Parathyroid adenoma (tissue), 2 donors: Measurements from ENCODE around the gene GSTA3.

Source experiments
- H2AFZ ChIP-seq: fragments of 300-600 bp; sonication (generic); one replicate; pipeline ENCODE4 v1.7.0; 2017; ENCODE audit warnings: antibody characterized with exemption, mild to moderate bottlenecking
- H3K27ac ChIP-seq: fragments of 300-600 bp; sonication (generic); one replicate; pipeline ENCODE4 v1.7.0; 2017
- H3K27me3 ChIP-seq: fragments of 300-600 bp; sonication (generic); one replicate; pipeline ENCODE4 v1.7.0; 2017; ENCODE audit warnings: low read length; ENCODE audit not compliant: control insufficient read depth, insufficient read depth
- H3K36me3 ChIP-seq: fragments of 300-600 bp; sonication (generic); one replicate; pipeline ENCODE4 v1.7.0; 2017; ENCODE audit warnings: low read length; ENCODE audit not compliant: control insufficient read depth, insufficient read depth
- H3K4me1 ChIP-seq: fragments of 300-600 bp; sonication (generic); one replicate; pipeline ENCODE4 v1.7.0; 2017; ENCODE audit warnings: control low read depth
- H3K4me2 ChIP-seq: fragments of 300-600 bp; sonication (generic); one replicate; pipeline ENCODE4 v1.7.0; 2017; ENCODE audit warnings: low read length
- H3K4me3 ChIP-seq: fragments of 300-600 bp; sonication (generic); one replicate; pipeline ENCODE4 v1.7.0; 2017; ENCODE audit warnings: low read depth, low read length
- H3K79me2 ChIP-seq: fragments of 300-600 bp; sonication (generic); one replicate; pipeline ENCODE4 v1.7.0; 2017; ENCODE audit warnings: control low read depth
- H3K9ac ChIP-seq: fragments of 300-600 bp; sonication (generic); one replicate; pipeline ENCODE4 v1.7.0; 2017; ENCODE audit warnings: mild to moderate bottlenecking
- H3K9me3 ChIP-seq: fragments of 300-600 bp; sonication (generic); one replicate; pipeline ENCODE4 v1.7.0; 2017; ENCODE audit warnings: low read length; ENCODE audit not compliant: control insufficient read depth
- TF ChIP-seq, protein P1 (sequence below): fragments of 300-600 bp; sonication (generic); IDR thresholded peaks from one replicate; pipeline ENCODE4 v1.7.0; 2017; ENCODE audit warnings: antibody characterized with exemption, mild to moderate bottlenecking
- donor health status: primary hyperparathyroidism.

Gene GSTA3

DNA sequence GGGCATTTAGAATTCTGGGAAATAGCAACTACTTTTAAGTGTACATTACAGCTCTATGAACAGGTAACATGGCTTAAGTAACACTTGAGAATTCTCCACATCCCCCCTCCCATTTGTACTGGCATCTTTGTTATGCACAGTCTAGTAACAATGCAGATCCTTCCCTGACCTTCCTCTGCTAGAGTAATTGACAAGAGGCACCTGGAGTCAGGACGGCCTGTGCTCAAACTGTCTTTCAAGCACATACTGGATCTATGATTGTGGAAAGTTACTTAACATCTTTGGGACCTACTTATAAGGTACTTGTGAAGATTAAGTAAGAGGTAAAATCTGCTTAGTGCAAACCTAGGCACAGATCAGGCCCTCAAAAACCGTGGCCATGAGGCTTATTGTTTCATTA is 21.9 kb upstream of the GSTA3 start:
- no peaks in the 10 kb centered on the region for H3K9me3 ChIP-seq
- no peak overlapping the region for H3K4me2 ChIP-seq
- no peaks in the 10 kb centered on the region for H3K79me2 ChIP-seq
- TF ChIP-seq, protein P1, sequence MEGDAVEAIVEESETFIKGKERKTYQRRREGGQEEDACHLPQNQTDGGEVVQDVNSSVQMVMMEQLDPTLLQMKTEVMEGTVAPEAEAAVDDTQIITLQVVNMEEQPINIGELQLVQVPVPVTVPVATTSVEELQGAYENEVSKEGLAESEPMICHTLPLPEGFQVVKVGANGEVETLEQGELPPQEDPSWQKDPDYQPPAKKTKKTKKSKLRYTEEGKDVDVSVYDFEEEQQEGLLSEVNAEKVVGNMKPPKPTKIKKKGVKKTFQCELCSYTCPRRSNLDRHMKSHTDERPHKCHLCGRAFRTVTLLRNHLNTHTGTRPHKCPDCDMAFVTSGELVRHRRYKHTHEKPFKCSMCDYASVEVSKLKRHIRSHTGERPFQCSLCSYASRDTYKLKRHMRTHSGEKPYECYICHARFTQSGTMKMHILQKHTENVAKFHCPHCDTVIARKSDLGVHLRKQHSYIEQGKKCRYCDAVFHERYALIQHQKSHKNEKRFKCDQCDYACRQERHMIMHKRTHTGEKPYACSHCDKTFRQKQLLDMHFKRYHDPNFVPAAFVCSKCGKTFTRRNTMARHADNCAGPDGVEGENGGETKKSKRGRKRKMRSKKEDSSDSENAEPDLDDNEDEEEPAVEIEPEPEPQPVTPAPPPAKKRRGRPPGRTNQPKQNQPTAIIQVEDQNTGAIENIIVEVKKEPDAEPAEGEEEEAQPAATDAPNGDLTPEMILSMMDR, result no peak
- peaks cover 23% of the 10 kb centered on the region for H3K4me1 ChIP-seq
- H2AFZ ChIP-seq, result peak overlapping the region; percentile 42
- no peak overlapping the region for H3K27ac ChIP-seq
- H3K27me3 ChIP-seq, result no peaks in the 10 kb centered on the region
- no peak overlapping the region for H3K4me3 ChIP-seq
- no peaks in the 10 kb centered on the region for H3K36me3 ChIP-seq
- no peak overlapping the region for H3K9ac ChIP-seq

DNA sequence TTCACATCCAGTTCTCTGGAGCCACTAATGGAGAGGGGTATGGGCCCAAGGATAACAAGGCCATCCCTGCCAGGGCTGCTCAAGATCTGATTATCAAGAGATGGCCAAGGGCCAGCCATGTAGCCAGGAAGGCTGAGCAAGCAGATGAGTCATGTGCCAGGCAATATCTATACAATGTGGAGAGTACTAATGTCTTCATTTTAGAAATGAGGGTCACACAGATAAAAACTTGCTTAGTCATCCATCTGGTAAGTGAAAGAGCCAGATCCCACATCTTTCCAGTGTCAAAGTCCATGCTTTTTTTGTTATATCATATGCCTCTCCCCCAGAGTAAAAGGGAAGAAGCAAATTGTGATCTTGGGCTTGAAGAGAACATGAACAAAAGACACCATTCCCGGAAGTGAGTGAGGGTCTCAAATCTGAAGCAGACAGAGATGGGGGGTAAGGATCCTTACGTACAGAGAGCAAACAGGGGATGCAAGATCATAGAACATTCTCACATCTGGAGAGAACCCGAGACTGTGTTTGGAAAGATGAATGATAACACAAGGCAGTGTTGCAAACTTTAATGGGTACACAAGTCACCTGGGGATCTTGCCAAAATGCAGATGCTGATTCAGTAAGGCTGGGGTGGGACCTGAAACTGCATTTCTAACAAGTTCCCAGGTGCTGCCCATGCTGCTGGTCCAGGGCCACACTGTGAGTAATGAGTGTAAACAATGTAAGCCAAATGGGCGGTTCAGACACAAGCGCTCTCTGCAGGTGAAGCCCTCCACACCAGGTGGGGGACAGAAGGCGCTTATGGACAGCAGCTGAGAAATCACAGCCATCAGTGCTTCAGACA is 20.0 kb upstream of the GSTA3 start:
- TF ChIP-seq, protein P1, result no peak
- H3K4me3 ChIP-seq, result no peak overlapping the region
- peak overlapping the region; percentile 46 for H3K27ac ChIP-seq
- no peaks in the 10 kb centered on the region for H3K27me3 ChIP-seq
- no peak overlapping the region for H3K9ac ChIP-seq
- H3K79me2 ChIP-seq, result no peaks in the 10 kb centered on the region
- peaks cover 28% of the 10 kb centered on the region for H3K4me1 ChIP-seq
- H3K4me2 ChIP-seq, result no peak overlapping the region
- H3K9me3 ChIP-seq, result no peaks in the 10 kb centered on the region
- peak overlapping the region; percentile 48 for H2AFZ ChIP-seq
- no peaks in the 10 kb centered on the region for H3K36me3 ChIP-seq

DNA sequence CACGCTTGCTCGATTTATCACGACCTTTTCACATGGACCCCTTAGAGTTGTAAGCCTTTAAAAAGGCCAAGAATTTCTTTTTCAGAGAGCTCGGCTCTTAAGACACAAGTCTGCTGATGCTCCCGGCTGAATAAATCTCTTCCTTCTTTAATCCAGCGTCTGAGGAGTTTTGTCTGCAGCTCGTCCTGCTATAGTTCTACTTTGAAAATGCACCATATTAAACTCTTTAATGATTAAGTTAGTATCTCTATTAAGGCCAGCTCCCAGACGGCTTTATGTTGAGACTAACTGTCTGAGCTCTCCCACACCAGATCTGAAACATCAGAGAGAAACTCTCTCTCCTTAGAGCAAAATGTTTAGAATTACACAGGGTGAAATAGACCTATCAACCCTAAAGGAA is 18.0 kb upstream of the GSTA3 start:
- no peaks in the 10 kb centered on the region for H3K9me3 ChIP-seq
- H3K27ac ChIP-seq, result peak overlapping the region; percentile 21
- H3K27me3 ChIP-seq, result no peaks in the 10 kb centered on the region
- H3K36me3 ChIP-seq, result no peaks in the 10 kb centered on the region
- no peaks in the 10 kb centered on the region for H3K79me2 ChIP-seq
- H2AFZ ChIP-seq, result peak overlapping the region; percentile 36
- H3K4me2 ChIP-seq, result no peak overlapping the region
- peaks cover 28% of the 10 kb centered on the region for H3K4me1 ChIP-seq
- TF ChIP-seq, protein P1, result no peak
- H3K9ac ChIP-seq, result no peak overlapping the region
- H3K4me3 ChIP-seq, result no peak overlapping the region

DNA sequence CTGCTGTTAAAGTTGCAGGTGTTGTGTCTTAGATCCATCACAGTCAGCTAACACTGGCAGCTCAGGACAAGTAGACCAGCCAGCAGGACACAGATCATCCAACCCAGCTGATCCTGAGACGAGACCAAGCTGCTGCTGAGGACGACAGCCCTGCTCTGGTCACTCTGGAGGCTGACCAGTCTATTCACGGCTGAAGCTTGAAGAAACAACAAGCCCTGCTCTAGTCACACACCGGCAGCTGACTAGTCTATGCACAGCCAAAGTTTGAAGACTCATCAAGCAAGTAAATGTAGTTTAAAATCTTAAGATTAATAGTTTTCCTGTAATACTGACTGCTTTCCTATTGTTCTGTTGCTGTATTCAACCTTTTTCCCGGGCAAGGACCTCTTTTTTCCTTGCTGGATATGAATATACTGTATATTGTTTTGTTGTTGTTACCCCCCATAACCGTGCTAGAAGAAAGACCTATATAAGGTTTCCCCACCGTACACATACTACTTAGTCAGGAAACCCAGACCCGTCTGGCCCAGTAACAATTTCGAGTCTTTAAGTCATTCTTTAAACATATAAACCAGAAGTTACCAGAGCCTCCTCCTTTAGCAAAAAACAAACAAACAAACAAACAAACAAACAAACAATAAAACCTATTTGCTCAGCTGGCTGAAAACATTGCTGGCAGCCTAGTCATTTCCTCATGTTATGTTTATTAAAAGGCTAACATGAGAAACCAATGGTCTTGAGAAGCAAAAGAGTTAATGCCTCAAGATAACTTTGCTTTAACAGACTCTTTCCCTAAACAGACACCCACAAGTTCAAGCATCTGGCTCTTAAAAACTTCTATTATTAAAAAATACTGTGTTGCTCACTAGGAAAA is 16.7 kb upstream of the GSTA3 start:
- H3K27ac ChIP-seq, result peak overlapping the region; percentile 53
- TF ChIP-seq, protein P1, result no peak

More for the DNA sequence above, 16.7 kb upstream of the GSTA3 start:
- H3K79me2 ChIP-seq, result no peaks in the 10 kb centered on the region
- no peaks in the 10 kb centered on the region for H3K27me3 ChIP-seq
- H3K9me3 ChIP-seq, result no peaks in the 10 kb centered on the region
- no peaks in the 10 kb centered on the region for H3K36me3 ChIP-seq
- peak overlapping the region; percentile 45 for H2AFZ ChIP-seq
- H3K4me1 ChIP-seq, result peaks cover 24% of the 10 kb centered on the region
- H3K4me3 ChIP-seq, result no peak overlapping the region
- H3K9ac ChIP-seq, result no peak overlapping the region
- H3K4me2 ChIP-seq, result no peak overlapping the region
